MM.1S (cell line): ENCODE results near the gene PRB3.

Experiments
- DNase-seq: peaks from one replicate; pipeline ENCODE4 v3.0.0-alpha.2; 2015
- H2AFZ ChIP-seq: fragments of 300-600 bp; sonication (generic); 2 replicates; pipeline ENCODE4 v1.6.0; 2016; ENCODE audit warnings: antibody characterized with exemption, low read length
- H3F3A ChIP-seq: fragments of 300-600 bp; sonication (generic); 2 replicates; pipeline ENCODE4 v1.6.1; 2016; ENCODE audit warnings: mild to moderate bottlenecking, antibody characterized with exemption, low read length, moderate library complexity, mixed read lengths; ENCODE audit not compliant: insufficient read depth
- H3K27ac ChIP-seq: fragments of 300-600 bp; sonication (generic); 2 replicates; pipeline ENCODE4 v1.5.1; 2016; ENCODE audit warnings: mild to moderate bottlenecking, low read length
- H3K27me3 ChIP-seq: fragments of 300-600 bp; sonication (generic); replicated peaks from 2 replicates; pipeline ENCODE4 v1.6.0; 2016; ENCODE audit warnings: low read length; ENCODE audit not compliant: insufficient read depth
- H3K36me3 ChIP-seq: fragments of 300-600 bp; sonication (generic); replicated peaks from 2 replicates; pipeline ENCODE4 v1.6.1; 2016; ENCODE audit warnings: mild to moderate bottlenecking, low read length, mixed read lengths; ENCODE audit not compliant: insufficient read depth
- H3K4me1 ChIP-seq: fragments of 300-600 bp; sonication (generic); 2 replicates; pipeline ENCODE4 v1.6.1; 2016; ENCODE audit warnings: low read length, mixed read lengths
- H3K4me2 ChIP-seq: fragments of 300-600 bp; sonication (generic); 2 replicates; pipeline ENCODE4 v1.6.0; 2016; ENCODE audit warnings: low read depth, low read length
- H3K4me3 ChIP-seq: fragments of 300-600 bp; sonication (generic); 2 replicates; pipeline ENCODE4 v1.5.1; 2016; ENCODE audit warnings: low read length, mixed read lengths
- H3K79me2 ChIP-seq: fragments of 300-600 bp; sonication (generic); 2 replicates; pipeline ENCODE4 v1.6.1; 2016; ENCODE audit warnings: mixed run types, low read length, mixed read lengths
- H3K9ac ChIP-seq: fragments of 300-600 bp; sonication (generic); 2 replicates; pipeline ENCODE4 v1.6.1; 2016; ENCODE audit warnings: low read length, mixed read lengths
- H3K9me2 ChIP-seq: fragments of 300-600 bp; sonication (generic); replicated peaks from 2 replicates; pipeline ENCODE4 v1.6.1; 2016; ENCODE audit warnings: mild to moderate bottlenecking, low read length, mixed read lengths; ENCODE audit not compliant: insufficient read depth
- H3K9me3 ChIP-seq: fragments of 300-600 bp; sonication (generic); replicated peaks from 2 replicates; pipeline ENCODE4 v1.6.1; 2016; ENCODE audit warnings: mild to moderate bottlenecking, low read length, mixed read lengths; ENCODE audit not compliant: insufficient read depth
- H4K20me1 ChIP-seq: fragments of 300-600 bp; sonication (generic); 2 replicates; pipeline ENCODE4 v1.6.1; 2016; ENCODE audit warnings: mild to moderate bottlenecking, low read length, moderate library complexity, mixed read lengths; ENCODE audit not compliant: insufficient read depth
- EZH2 ChIP-seq: fragments of 300-600 bp; sonication (generic); optimal IDR thresholded peaks from 2 replicates; pipeline ENCODE3; 2017; ENCODE audit warnings: low read depth, mild to moderate bottlenecking, antibody characterized with exemption, low read length, mixed read lengths
- EZH2phosphoT487 ChIP-seq: fragments of 300-600 bp; sonication (generic); IDR thresholded peaks from 2 replicates; pipeline ENCODE4 v1.6.1; 2018; ENCODE audit warnings: antibody characterized with exemption, low read length
- TF ChIP-seq, protein P1 (sequence below): fragments of 300-600 bp; sonication (generic); IDR thresholded peaks from 2 replicates; pipeline ENCODE4 v1.5.1; 2016; ENCODE audit warnings: antibody characterized with exemption, low read length, mixed read lengths

PRB3 gene

GRCh38 chr12:11240348-11240930, 29.1 kb downstream of the PRB3 start:
- no peak overlapping the region for H3K4me2 ChIP-seq
- DNase-seq, result no peak
- H2AFZ ChIP-seq, result no peak overlapping the region
- H3F3A ChIP-seq, result no peaks in the 10 kb centered on the region
- H3K27ac ChIP-seq, result no peak overlapping the region
- H3K4me3 ChIP-seq, result no peak overlapping the region
- no peaks in the 10 kb centered on the region for H3K9me3 ChIP-seq
- H3K79me2 ChIP-seq, result no peaks in the 10 kb centered on the region
- TF ChIP-seq EZH2phosphoT487 (no peak), EZH2 (no peak)
- TF ChIP-seq, protein P1, sequence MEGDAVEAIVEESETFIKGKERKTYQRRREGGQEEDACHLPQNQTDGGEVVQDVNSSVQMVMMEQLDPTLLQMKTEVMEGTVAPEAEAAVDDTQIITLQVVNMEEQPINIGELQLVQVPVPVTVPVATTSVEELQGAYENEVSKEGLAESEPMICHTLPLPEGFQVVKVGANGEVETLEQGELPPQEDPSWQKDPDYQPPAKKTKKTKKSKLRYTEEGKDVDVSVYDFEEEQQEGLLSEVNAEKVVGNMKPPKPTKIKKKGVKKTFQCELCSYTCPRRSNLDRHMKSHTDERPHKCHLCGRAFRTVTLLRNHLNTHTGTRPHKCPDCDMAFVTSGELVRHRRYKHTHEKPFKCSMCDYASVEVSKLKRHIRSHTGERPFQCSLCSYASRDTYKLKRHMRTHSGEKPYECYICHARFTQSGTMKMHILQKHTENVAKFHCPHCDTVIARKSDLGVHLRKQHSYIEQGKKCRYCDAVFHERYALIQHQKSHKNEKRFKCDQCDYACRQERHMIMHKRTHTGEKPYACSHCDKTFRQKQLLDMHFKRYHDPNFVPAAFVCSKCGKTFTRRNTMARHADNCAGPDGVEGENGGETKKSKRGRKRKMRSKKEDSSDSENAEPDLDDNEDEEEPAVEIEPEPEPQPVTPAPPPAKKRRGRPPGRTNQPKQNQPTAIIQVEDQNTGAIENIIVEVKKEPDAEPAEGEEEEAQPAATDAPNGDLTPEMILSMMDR, result no peak
- H3K4me1 ChIP-seq, result no peaks in the 10 kb centered on the region
- no peaks in the 10 kb centered on the region for H3K9me2 ChIP-seq
- no peak overlapping the region for H3K9ac ChIP-seq
- no peaks in the 10 kb centered on the region for H3K27me3 ChIP-seq
- H4K20me1 ChIP-seq, result no peaks in the 10 kb centered on the region
- H3K36me3 ChIP-seq, result no peaks in the 10 kb centered on the region

GRCh38 chr12:11238275-11238674, 31.2 kb downstream of the PRB3 start:
- Histone ChIP-seq H3K4me3 (no peak overlapping the region), H3F3A (no peaks in the 10 kb centered on the region), H3K79me2 (no peaks in the 10 kb centered on the region), H3K36me3 (no peaks in the 10 kb centered on the region), H3K9me3 (no peaks in the 10 kb centered on the region), H3K9me2 (no peaks in the 10 kb centered on the region), H3K9ac (no peak overlapping the region), H3K4me2 (no peak overlapping the region), H4K20me1 (no peaks in the 10 kb centered on the region), H2AFZ (no peak overlapping the region), H3K27ac (no peak overlapping the region), H3K4me1 (no peaks in the 10 kb centered on the region), H3K27me3 (no peaks in the 10 kb centered on the region)
- TF ChIP-seq EZH2 (no peak), EZH2phosphoT487 (no peak)
- TF ChIP-seq, protein P1, result no peak
- no peak for DNase-seq

DNA sequence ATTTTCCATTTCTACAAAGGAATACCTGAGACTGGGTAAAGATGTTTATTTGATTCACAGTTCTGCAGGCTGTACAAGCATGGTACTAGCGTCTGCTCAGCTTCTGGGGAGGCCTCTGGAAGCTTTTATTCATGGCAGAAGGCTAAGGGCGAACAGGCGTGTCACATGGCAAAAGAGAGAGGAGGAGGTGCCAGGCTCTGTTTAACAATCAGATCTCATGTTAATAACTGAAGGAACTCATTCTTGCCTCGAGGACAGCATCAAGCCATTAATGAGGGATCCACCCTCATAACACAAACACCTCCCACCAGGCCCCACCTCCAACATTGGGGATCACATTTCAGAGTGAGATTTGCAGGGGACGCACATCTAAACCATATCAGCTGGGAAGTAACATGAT, 36.0 kb downstream of the PRB3 start:
- no peaks in the 10 kb centered on the region for H3K79me2 ChIP-seq
- no peaks in the 10 kb centered on the region for H4K20me1 ChIP-seq
- H2AFZ ChIP-seq, result no peak overlapping the region
- no peaks in the 10 kb centered on the region for H3K36me3 ChIP-seq
- no peak for TF ChIP-seq EZH2
- no peak for TF ChIP-seq EZH2phosphoT487
- TF ChIP-seq, protein P1, result no peak
- H3K9me2 ChIP-seq, result no peaks in the 10 kb centered on the region
- no peaks in the 10 kb centered on the region for H3K27me3 ChIP-seq
- H3F3A ChIP-seq, result no peaks in the 10 kb centered on the region
- H3K9ac ChIP-seq, result no peak overlapping the region
- no peak overlapping the region for H3K27ac ChIP-seq
- no peak for DNase-seq
- no peaks in the 10 kb centered on the region for H3K9me3 ChIP-seq
- no peak overlapping the region for H3K4me2 ChIP-seq
- H3K4me3 ChIP-seq, result no peak overlapping the region
- H3K4me1 ChIP-seq, result no peaks in the 10 kb centered on the region
